Stimulated activated CD4-positive, alpha-beta T cell treated with anti-CD3 and anti-CD28 coated beads, Interleukin-12 subunit alpha, Interleukin-12 subunit beta, amount 100 ng/mL, for 24 hours (primary cell): ENCODE measurements around the gene RTN3.
"Not testable (repeated sequence)": the region's sequence is repeated elsewhere in the genome, so short reads cannot be mapped to it uniquely, and the experiment has no call there.

Experiments used
- DNase-seq, 2 experiments: peaks; one replicate each; pipeline ENCODE4 v3.0.0-alpha.2; 2020; ENCODE audit warnings: low read depth in 2 of 2

Gene RTN3, protein sequence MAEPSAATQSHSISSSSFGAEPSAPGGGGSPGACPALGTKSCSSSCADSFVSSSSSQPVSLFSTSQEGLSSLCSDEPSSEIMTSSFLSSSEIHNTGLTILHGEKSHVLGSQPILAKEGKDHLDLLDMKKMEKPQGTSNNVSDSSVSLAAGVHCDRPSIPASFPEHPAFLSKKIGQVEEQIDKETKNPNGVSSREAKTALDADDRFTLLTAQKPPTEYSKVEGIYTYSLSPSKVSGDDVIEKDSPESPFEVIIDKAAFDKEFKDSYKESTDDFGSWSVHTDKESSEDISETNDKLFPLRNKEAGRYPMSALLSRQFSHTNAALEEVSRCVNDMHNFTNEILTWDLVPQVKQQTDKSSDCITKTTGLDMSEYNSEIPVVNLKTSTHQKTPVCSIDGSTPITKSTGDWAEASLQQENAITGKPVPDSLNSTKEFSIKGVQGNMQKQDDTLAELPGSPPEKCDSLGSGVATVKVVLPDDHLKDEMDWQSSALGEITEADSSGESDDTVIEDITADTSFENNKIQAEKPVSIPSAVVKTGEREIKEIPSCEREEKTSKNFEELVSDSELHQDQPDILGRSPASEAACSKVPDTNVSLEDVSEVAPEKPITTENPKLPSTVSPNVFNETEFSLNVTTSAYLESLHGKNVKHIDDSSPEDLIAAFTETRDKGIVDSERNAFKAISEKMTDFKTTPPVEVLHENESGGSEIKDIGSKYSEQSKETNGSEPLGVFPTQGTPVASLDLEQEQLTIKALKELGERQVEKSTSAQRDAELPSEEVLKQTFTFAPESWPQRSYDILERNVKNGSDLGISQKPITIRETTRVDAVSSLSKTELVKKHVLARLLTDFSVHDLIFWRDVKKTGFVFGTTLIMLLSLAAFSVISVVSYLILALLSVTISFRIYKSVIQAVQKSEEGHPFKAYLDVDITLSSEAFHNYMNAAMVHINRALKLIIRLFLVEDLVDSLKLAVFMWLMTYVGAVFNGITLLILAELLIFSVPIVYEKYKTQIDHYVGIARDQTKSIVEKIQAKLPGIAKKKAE

DNA sequence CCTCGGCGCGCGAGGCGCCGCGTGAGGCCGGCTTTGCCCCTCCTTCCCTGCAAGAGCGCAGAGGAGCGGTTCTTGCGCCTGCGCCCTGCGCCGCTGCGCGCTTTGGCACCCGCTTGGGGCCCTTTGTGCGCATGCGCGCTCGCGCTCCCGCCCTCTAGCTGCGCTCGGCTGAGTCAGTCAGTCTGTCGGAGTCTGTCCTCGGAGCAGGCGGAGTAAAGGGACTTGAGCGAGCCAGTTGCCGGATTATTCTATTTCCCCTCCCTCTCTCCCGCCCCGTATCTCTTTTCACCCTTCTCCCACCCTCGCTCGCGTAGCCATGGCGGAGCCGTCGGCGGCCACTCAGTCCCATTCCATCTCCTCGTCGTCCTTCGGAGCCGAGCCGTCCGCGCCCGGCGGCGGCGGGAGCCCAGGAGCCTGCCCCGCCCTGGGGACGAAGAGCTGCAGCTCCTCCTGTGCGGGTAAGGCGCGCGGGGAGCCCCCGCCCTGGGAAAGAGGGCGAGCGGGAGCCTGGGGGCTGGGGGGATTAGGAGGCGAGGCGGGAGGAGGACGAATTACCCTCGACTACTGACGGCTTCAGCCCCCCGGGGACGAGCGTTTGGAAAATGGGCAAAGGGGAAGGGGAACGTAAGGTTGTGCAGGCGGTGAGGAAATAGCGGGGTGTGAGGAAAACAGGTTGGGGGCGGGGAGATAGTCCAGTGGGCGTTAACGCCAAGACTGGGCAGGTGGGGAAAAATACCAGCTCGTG is at the start of gene RTN3:
Gene RTN3, plus strand, starts transcription at position 180 of the 745 bp plus-strand sequence. Its CDS starts 137 bp downstream, at position 317.
- DNase-seq, result peak; percentile 95 to 98

GRCh38 chr11:63635762-63636465 is 45.4 kb upstream of the RTN3 start:
- DNase-seq, result peak; percentile 15 to 59

DNA sequence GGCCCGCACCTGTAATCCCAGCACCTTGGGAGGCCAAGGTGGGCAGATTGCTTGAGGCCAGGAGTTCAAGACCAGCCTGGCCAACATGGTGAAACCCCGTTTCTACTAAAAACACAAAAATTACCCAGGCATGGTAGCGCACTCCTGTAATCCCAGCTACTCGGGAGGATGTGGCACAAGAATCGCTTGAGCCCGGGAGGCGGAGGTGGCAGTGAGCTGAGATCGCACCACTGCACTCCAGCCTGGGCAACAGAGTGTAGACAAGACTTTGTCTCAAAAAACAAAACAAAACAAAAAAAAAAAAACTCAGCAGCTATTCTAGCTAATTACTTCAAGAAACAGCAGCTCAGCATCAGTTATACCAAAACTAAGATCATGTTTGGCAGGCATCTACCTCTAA is 42.9 kb upstream of the RTN3 start:
- DNase-seq, result not testable (repeated sequence)

- no peak for DNase-seq
Observed at GRCh38 chr11:63639199-63639832, 42.0 kb upstream of the RTN3 start.

DNA sequence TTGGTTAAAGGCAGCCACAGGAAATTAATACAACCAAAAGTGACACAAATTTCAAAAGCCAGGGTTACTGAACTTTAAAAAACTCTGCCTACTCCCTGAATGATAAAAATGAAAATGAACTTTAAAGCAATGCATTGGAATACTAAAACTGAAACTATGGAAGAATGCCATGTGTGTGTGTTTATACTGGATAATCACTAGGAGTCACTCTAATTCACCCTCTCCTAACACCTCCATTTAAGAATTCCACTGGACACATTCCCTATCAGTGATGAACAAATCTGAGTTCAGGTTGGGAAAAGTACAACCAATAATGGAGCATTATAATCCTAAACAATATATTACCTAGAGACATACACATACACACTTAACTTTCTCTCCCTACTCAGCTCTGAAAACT is 39.6 kb upstream of the RTN3 start:
- DNase-seq, result no peak

DNA sequence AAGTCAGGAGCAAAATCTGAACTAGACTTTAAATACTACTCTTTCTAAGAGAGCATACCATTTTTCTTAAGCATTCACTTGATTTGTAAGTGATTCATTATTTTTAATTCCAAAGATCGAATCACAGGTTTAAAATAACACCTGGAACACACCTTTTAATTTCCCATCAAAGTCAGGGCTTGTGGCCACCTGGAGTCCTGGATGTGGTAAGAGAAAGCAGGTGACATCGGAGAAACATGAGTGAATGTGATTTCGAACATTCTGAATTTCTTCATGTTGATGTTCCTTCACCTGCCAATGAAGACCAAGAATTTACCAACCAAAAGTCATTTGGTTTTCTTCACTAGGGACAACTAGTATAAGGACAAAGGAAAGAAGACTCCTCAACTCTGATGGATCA is 38.1 kb upstream of the RTN3 start:
- DNase-seq, result no peak

GRCh38 chr11:63652671-63653070 is 28.6 kb upstream of the RTN3 start:
- DNase-seq, result no peak

GRCh38 chr11:63660972-63661371 is 20.3 kb upstream of the RTN3 start:
- DNase-seq, result no peak

GRCh38 chr11:63663809-63664208 is 17.5 kb upstream of the RTN3 start:
- no peak for DNase-seq

GRCh38 chr11:63666874-63667273 is 14.4 kb upstream of the RTN3 start:
- DNase-seq, result no peak

GRCh38 chr11:63667995-63668795 is 13.1 kb upstream of the RTN3 start:
- no peak for DNase-seq

GRCh38 chr11:63670096-63670432 is 11.2 kb upstream of the RTN3 start:
- no peak for DNase-seq

DNA sequence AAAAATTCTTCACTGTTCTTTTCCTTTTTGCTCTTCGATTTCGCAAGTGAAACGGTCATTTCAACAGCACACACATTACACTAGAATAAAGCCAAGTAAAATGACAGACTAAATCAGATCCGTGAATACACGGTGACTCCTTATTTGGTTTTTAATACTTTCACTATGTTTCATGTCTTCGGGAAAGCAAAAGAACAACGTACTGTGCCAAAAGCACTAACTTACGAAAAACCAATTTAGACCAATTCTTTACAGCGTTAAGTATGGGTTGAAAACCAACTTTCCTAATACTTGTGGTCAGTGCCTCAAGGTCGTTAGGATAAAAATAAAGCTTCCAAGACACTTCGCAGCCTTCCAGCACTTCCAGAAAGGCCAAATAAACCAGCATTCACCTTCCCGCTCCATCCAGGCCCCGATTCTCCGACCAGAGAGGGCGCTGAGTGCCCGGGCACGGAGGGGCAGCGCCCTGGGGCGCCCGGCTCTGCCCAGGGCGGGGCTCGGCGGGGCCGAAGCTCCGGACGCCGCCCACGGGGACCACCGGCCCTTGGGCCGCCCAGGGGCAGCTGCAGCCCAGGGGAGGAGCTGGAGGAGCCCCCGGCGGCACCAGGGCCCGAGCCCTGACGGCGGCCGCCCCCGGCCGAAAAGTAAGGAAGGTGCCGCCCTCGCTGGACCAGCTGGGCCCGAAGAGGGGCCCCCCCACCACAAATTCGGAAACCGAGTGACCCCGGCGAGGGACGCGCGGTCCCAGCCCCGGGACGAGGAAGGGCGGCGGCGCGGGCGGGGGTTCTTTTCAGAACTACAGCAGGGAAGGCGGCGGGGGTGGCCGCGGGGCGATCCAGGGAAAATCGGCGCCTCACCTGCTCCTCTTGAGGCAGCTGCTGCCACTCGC is 10.6 kb upstream of the RTN3 start:
- DNase-seq, result peak in 1 of 2 experiments; percentile 19

GRCh38 chr11:63671322-63672155 is 9.8 kb upstream of the RTN3 start, which contains the start of gene ATL3:
TSS of gene ATL3 (minus strand) at chr11:63671376. CDS start at chr11:63671335, 41 bp downstream.
- DNase-seq, result peak; percentile 88 to 89

DNA sequence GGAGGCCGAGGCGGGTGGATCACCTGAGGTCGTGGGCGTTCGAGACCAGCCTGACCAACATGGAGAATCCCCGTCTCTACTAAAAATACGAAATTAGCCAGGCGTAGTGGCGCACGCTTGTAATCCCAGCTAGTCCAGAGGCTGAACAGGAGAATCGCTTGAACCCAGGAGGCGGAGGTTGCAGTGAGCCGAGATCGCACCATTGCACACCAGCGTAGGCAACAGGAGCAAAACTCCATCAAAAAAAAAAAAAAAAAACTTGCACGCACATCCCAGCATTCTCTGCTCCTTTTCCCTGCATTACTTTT is 9.2 kb upstream of the RTN3 start:
- DNase-seq, result no peak

GRCh38 chr11:63672936-63673539 is 8.3 kb upstream of the RTN3 start:
- no peak for DNase-seq

DNA sequence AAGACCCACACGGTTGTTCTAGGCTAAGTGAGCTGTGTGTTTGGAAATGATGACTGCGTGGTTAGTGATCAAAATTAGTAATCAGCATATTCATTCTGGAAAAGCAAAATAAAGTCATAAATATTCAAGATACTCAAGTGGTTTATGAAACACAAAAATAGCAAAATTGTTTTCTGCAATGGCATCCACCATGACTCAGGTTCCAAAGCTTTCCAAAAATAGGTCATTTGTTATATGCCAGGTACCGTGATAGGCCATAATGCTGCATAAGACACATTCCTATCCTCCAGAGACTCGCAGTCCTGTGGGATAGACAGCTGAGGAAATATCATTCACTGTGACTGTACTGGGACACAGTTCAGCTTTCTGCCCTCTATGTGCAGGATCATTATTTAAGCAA is 7.7 kb upstream of the RTN3 start:
- no peak for DNase-seq
